ENCODE results near the gene BIRC6.

BIRC6 gene

GRCh38 chr2:32375228-32375892 lies 18.5 kb downstream of the BIRC6 start:
- DNase-seq = no peak

- no peak for DNase-seq
These were observed 19.9 kb downstream of the BIRC6 start for GRCh38 chr2:32376756-32377155.

- DNase-seq = no peak
These were observed 21.1 kb downstream of the BIRC6 start for GRCh38 chr2:32377928-32378327.

- no peak for DNase-seq
These were observed 22.5 kb downstream of the BIRC6 start for GRCh38 chr2:32379352-32379751.

GRCh38 chr2:32383858-32384257 lies 27.0 kb downstream of the BIRC6 start:
- DNase-seq = no peak

GRCh38 chr2:32384529-32384928 lies 27.7 kb downstream of the BIRC6 start:
- DNase-seq = no peak

- no peak for DNase-seq
These were observed 29.9 kb downstream of the BIRC6 start for GRCh38 chr2:32386739-32387138.

GRCh38 chr2:32399221-32399620 lies 42.4 kb downstream of the BIRC6 start:
- no peak for DNase-seq

GRCh38 chr2:32402091-32402490 lies 45.3 kb downstream of the BIRC6 start:
- DNase-seq = no peak

- DNase-seq = no peak
These were observed 47.0 kb downstream of the BIRC6 start for GRCh38 chr2:32403782-32404181.

- DNase-seq = no peak
These were observed 47.9 kb downstream of the BIRC6 start for GRCh38 chr2:32404691-32405090.

- DNase-seq = no peak
These were observed 59.7 kb downstream of the BIRC6 start for GRCh38 chr2:32416519-32416918.

- DNase-seq = no peak
These were observed 60.8 kb downstream of the BIRC6 start for GRCh38 chr2:32417659-32418058.

GRCh38 chr2:32418778-32419177 lies 62.0 kb downstream of the BIRC6 start:
- DNase-seq = no peak

GRCh38 chr2:32422133-32422532 lies 65.3 kb downstream of the BIRC6 start:
- DNase-seq = no peak

GRCh38 chr2:32423536-32423935 lies 66.7 kb downstream of the BIRC6 start:
- DNase-seq = no peak

GRCh38 chr2:32424739-32425138 lies 67.9 kb downstream of the BIRC6 start:
- DNase-seq = no peak

- no peak for DNase-seq
These were observed 68.9 kb downstream of the BIRC6 start for GRCh38 chr2:32425719-32426141.

GRCh38 chr2:32427672-32428610 lies 71.1 kb downstream of the BIRC6 start:
- DNase-seq = peak; percentile 19

GRCh38 chr2:32430804-32431203 lies 74.0 kb downstream of the BIRC6 start:
- DNase-seq = no peak

- no peak for DNase-seq
These were observed 79.3 kb downstream of the BIRC6 start for GRCh38 chr2:32436150-32436549.

- DNase-seq = no peak
These were observed 85.2 kb downstream of the BIRC6 start for GRCh38 chr2:32442020-32442467.

- no peak for DNase-seq
These were observed 89.5 kb downstream of the BIRC6 start for GRCh38 chr2:32446369-32446768.

GRCh38 chr2:32450851-32451250 lies 94.0 kb downstream of the BIRC6 start:
- DNase-seq = no peak
